Right atrium auricular region (tissue), 2 donors: ENCODE data around the gene DOCK9. TPM values are rescaled to one million over a fixed set of nuclear protein-coding genes. Genes with fewer than 3 reads are reported as not detected.
A peak's percentile ranks its signal among the peaks of the same experiment; 100 is the strongest.

Experiments
- DNase-seq: peaks from one replicate; pipeline ENCODE4 v3.0.0-alpha.2; 2019; ENCODE audit warnings: low spot score
- H3K27ac ChIP-seq, 2 donors: fragments of 200-600 bp; sonication (generic); 1 replicate in 1 of 2; 2 replicates in 1 of 2; pipeline ENCODE4 v1.5.1; 2016 to 2019
- H3K27me3 ChIP-seq, 2 donors: fragments of 200-600 bp; sonication (generic); one replicate each; pipeline versions ENCODE4 v1.5.1 to v1.6.0; 2017 to 2019
- H3K36me3 ChIP-seq: fragments of 200-600 bp; sonication (generic); one replicate; pipeline ENCODE4 v1.5.1; 2016
- H3K4me1 ChIP-seq, 2 donors: fragments of 200-600 bp; sonication (generic); one replicate each; pipeline versions ENCODE4 v1.5.1 to v1.6.0; 2017 to 2019
- H3K4me3 ChIP-seq, 2 donors: fragments of 200-600 bp; sonication (generic); 1 replicate in 1 of 2; 2 replicates in 1 of 2; pipeline ENCODE4 v1.5.1; 2017 to 2019; ENCODE audit warnings: mild to moderate bottlenecking in 1 of 2, moderate library complexity in 1 of 2
- H3K9me3 ChIP-seq, 2 donors: fragments of 200-600 bp; sonication (generic); one replicate each; pipeline ENCODE4 v1.5.1; 2019
- total RNA-seq, 2 donors: library from RNA; depleted of rRNA; stranded (reverse); fragments of >200 nt; gene quantifications; one replicate each; pipeline ENCODE4 v1.1.0, GENCODE V29; 2016
- TF ChIP-seq, protein P1 (sequence below), 2 donors: fragments of 200-600 bp; sonication (generic); IDR thresholded peaks; one replicate each; pipeline ENCODE4 v1.5.1; 2019; ENCODE audit warnings: antibody characterized with exemption in 2 of 2

Gene DOCK9
- total RNA-seq, 2 donors from 2014 or later: 79.6 to 80.5 TPM

GRCh38 chr13:98921786-98922185, 56.1 kb downstream of the DOCK9 start:
- Histone ChIP-seq H3K9me3 (no peaks in the 10 kb centered on the region), H3K27ac (peak overlapping the region in 1 of 2 donors; percentile 0), H3K4me3 (no peak overlapping the region), H3K36me3 (peaks cover 14% of the 10 kb centered on the region), H3K27me3 (no peaks in the 10 kb centered on the region), H3K4me1 (peaks cover 0 to 32% of the 10 kb centered on the region in 2 donors)
- no peak for DNase-seq
- TF ChIP-seq, protein P1, sequence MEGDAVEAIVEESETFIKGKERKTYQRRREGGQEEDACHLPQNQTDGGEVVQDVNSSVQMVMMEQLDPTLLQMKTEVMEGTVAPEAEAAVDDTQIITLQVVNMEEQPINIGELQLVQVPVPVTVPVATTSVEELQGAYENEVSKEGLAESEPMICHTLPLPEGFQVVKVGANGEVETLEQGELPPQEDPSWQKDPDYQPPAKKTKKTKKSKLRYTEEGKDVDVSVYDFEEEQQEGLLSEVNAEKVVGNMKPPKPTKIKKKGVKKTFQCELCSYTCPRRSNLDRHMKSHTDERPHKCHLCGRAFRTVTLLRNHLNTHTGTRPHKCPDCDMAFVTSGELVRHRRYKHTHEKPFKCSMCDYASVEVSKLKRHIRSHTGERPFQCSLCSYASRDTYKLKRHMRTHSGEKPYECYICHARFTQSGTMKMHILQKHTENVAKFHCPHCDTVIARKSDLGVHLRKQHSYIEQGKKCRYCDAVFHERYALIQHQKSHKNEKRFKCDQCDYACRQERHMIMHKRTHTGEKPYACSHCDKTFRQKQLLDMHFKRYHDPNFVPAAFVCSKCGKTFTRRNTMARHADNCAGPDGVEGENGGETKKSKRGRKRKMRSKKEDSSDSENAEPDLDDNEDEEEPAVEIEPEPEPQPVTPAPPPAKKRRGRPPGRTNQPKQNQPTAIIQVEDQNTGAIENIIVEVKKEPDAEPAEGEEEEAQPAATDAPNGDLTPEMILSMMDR (IDR thresholded peaks at IDR 0.05): no peak

GRCh38 chr13:98921015-98921580, 56.8 kb downstream of the DOCK9 start:
- TF ChIP-seq, protein P1 (IDR thresholded peaks at IDR 0.05): no peak
- H3K27me3 ChIP-seq: no peaks in the 10 kb centered on the region
- peaks cover 14% of the 10 kb centered on the region for H3K36me3 ChIP-seq
- no peak overlapping the region for H3K27ac ChIP-seq
- no peak for DNase-seq
- no peaks in the 10 kb centered on the region for H3K9me3 ChIP-seq
- H3K4me1 ChIP-seq: peaks cover 0 to 32% of the 10 kb centered on the region in 2 donors
- no peak overlapping the region for H3K4me3 ChIP-seq

DNA sequence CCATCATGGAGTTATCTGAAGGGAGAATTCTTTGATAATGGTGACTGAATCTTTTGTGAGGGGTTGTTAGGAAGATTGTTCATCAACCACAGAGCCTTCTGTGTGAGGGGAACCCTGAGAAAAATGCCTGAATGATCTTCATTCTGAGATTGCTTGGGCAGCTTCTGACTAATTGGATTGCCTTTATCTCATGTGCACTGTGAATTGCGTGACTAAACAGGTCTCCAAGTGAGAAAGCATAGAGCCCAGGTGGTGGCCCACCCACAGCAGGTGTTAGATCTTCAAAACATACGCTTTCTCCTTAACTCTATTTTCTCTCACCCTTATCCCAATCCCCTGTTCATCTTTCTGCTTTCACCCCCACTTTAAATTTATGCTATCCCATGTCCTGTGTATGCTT, 58.3 kb downstream of the DOCK9 start:
- H3K36me3 ChIP-seq: peaks cover 21% of the 10 kb centered on the region
- DNase-seq: no peak
- no peaks in the 10 kb centered on the region for H3K27me3 ChIP-seq
- H3K27ac ChIP-seq: no peak overlapping the region
- H3K9me3 ChIP-seq: no peaks in the 10 kb centered on the region
- H3K4me3 ChIP-seq: no peak overlapping the region
- H3K4me1 ChIP-seq: peaks cover 0 to 27% of the 10 kb centered on the region in 2 donors
- TF ChIP-seq, protein P1 (IDR thresholded peaks at IDR 0.05): no peak

GRCh38 chr13:98918771-98919170, 59.1 kb downstream of the DOCK9 start:
- Histone ChIP-seq H3K9me3 (no peaks in the 10 kb centered on the region), H3K36me3 (peaks cover 22% of the 10 kb centered on the region), H3K27ac (no peak overlapping the region), H3K4me3 (no peak overlapping the region), H3K27me3 (no peaks in the 10 kb centered on the region), H3K4me1 (peaks cover 0 to 22% of the 10 kb centered on the region in 2 donors)
- no peak for DNase-seq
- TF ChIP-seq, protein P1 (IDR thresholded peaks at IDR 0.05): no peak

- H3K4me1 ChIP-seq: peaks cover 0 to 30% of the 10 kb centered on the region in 2 donors
- H3K4me3 ChIP-seq: no peak overlapping the region
- no peaks in the 10 kb centered on the region for H3K9me3 ChIP-seq
- TF ChIP-seq, protein P1 (IDR thresholded peaks at IDR 0.05): no peak
- no peak for DNase-seq
- H3K27me3 ChIP-seq: no peaks in the 10 kb centered on the region
- peak overlapping the region in 1 of 2 donors; percentile 9 for H3K27ac ChIP-seq
- peaks cover 22% of the 10 kb centered on the region for H3K36me3 ChIP-seq
Measured at GRCh38 chr13:98917116-98917515, 60.7 kb downstream of the DOCK9 start.

- H3K27ac ChIP-seq: no peak overlapping the region
Measured at GRCh38 chr13:98916403-98916802, 61.5 kb downstream of the DOCK9 start.

More at GRCh38 chr13:98916403-98916802, 61.5 kb downstream of the DOCK9 start:
- peaks cover 16% of the 10 kb centered on the region for H3K36me3 ChIP-seq
- TF ChIP-seq, protein P1 (IDR thresholded peaks at IDR 0.05): no peak
- DNase-seq: no peak
- H3K9me3 ChIP-seq: no peaks in the 10 kb centered on the region
- no peak overlapping the region for H3K4me3 ChIP-seq
- H3K4me1 ChIP-seq: peaks cover 0 to 23% of the 10 kb centered on the region in 2 donors
- no peaks in the 10 kb centered on the region for H3K27me3 ChIP-seq
